Endothelial cell of hepatic sinusoid (primary cell): Measurements from ENCODE around the gene PPT1.
"Not testable (repeated sequence)": the region's sequence is repeated elsewhere in the genome, so short reads cannot be mapped to it uniquely, and the experiment has no call there.

Experiments
- in situ Hi-C: cut with HindIII; loops from 2 replicates; pipeline ENCODE4 v1.10.0; 2017; ENCODE audit warnings: low sequenced_read_pairs

Gene PPT1

DNA sequence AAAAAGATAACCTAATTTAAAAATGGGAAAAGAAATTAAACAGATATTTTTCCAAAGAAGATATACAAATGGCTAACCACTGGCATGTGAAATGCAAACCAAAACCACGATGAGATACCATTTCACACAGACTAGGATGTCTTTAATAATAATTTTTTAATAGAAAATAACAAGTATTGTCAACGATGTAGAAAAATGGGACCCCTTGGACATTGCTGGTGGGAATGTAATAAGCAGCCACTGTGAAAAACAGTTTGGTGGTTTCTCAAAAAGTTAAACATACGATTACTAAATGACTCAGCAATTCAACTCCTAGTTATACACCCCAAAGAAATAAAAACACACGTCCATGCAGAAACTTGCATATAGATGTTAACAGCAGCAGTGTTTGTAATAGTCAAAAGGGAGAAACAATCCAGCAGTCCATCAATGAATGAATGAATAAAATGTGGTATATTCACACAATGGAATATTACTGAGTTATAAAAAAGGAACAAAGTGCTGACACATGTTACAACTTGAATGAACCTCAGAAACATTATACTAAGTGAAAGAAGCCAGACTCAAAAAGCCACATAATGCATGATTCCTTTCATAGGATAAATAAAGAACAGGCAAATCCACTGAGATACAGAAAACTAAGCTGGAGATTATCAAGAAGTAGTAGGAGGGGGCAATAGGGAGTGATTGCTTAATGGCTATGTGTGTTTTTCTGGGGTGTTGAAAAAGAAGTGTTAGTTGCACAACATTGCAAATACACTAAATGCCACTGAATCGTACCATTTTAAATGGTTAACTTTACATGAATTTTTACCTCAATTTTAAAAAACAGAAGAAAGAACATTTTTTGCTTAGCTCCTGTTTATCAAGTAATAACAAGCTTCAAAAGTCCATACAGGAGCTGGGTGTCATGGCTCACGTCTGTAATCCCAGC, 4.1 kb downstream of the PPT1 start:
- in situ Hi-C loops, result no loop called here

DNA sequence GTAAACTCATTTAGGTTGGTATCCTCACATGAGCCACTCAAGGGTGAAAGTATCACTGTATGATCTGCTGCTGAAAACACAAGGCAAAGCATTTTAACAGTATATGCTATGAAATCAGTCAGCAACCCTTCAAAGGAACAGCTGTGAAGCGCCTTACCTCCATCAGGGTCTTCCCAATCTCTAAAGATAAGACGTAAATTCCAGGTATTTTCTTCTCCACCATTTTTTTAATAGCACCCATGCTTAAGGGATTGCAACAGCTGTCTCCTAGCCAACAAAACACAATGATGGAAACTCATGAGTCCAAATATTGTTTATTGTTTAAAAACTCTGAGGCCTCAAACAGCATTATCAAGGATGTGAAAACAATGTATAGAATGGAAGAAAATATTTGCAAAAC, 4.8 kb downstream of the PPT1 start:
- in situ Hi-C loops, result no loop called here

GRCh38 chr1:40090652-40091355, 6.2 kb downstream of the PPT1 start:
- in situ Hi-C loops, result no loop called here

- in situ Hi-C loops, result not testable (repeated sequence)
Measured at GRCh38 chr1:40084750-40085149, 12.3 kb downstream of the PPT1 start.

DNA sequence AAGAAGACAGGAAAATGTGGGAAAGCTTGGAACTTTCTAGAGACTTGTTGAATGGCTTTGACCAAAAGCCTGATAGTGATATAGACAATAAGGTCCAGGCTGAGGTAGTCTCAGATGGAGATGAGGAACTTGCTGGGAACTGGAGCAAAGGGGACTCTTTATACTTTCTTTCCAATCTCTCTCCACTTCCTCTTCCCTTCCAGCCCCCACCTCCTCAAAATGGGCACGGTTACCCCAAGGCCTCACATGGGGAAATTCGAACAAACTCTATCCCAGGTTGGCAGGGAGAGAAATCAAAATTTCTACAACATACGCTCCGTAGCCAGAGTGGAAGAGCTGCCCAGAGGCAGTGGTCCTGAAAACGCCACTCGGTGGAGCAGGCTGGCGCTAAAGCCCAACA, 15.2 kb downstream of the PPT1 start:
- in situ Hi-C loops, result no loop called here

DNA sequence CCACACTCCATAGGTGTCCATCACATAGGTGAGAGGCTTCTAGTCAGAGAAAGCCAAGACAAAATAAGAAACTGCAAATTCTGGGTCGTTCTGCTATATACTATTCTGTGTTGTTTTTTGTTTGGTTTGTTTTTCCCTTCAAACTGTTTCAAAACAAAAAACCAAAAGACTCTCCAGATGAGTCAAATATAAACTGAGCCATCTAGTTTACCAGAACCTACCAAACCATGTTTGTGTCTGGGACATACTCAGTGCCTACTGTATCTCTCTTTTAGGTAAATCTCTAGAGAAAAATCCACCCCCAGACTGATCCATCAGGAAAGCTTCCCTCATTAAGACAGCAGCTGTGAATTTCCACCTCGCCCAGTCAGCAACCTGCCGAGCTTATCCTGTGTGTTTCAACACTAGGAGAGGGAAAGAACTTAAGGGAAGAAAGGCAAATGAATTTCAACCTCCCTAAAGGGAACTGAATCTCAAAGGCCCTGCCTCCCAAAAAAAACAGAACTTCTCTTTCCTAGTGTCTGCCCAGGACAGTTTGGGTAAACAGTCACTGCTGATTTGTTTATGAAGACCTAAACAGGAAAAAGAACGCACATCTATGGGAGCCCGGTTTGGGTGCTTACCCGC, 17.2 kb downstream of the PPT1 start:
- in situ Hi-C loops, result no loop called here

- in situ Hi-C loops, result no loop called here
Measured at GRCh38 chr1:40078512-40079333, 18.3 kb downstream of the PPT1 start.

DNA sequence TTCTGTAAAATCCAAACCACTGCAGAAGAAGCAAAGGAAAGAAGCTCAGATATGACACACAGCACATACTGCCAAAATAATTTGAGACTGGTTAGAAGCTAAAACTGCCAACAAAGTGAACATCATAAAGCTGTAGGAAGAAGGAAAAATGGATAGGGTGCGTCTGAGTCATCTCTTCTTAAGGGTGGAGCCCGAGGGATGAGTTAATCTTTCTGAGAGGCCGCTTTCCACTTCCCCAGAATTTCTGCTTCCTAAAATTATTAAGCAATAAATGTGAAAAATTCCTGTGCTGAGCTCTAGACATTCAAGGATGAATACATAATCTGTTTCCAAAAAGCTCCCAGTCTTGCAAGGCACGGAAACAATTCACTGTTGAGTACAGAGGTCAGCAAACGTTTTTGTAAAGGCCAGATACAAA, 20.1 kb downstream of the PPT1 start:
- in situ Hi-C loops, result no loop called here

DNA sequence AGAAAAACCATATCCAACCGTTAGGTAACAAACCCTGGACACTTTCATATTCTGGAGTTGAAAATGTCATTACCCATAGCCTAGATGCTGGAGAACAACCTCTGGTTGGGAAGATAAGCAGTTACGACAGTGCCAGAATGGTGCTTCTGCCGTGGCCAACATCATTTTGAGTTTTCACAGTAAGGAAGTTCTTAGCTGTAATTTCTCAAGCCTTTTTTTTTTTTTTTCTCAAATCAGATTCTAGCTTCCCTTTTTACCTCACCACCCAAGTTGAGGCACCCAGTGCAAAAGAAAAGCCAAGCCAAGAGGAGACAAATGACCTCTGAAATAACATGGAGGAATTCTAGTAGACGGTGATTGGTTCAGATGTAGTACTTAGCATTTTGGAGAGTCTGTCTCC, 21.8 kb downstream of the PPT1 start:
- in situ Hi-C loops, result no loop called here

DNA sequence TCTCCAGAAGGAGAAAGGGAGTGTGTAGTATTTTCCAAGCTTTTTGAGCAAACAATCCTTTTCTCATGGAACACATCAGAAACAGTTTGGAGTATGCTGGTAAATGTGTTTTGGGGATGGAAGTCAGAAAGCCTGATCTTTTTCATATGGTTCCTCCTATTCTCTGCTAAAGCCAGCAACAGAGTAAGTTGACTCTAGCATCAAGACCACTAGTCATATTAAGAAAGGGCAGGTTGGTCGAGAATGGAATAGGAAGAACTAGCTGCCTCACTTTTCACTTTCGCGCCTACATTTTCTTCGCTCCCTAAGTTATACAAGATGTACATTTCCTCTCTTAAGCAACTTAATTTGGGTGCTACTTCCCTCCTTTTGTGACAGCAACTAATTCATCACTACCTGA, 24.0 kb downstream of the PPT1 start:
- in situ Hi-C loops, result loop anchor here (5.0 kb wide), 1 partner anchor 96 kb away; no protein-coding TSS in a partner anchor

DNA sequence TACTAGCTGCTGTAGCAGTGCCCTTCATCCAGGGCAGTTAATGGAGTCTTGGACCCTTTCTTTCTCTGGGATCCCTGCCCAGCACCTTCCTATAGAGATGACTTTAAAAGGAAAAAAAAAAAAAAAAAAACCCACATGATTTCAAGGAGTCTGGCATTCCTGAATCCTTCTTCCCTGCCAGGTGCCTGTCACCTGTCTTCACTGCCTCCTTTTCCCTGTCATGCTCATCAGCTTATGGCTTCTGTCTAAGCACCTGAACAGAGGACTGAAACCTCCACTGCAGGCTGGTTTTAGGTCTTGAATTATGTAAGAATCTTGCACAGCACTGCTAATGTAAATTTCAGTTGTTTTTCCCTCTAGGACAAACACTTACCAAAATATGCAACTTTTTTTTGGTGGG, 24.9 kb downstream of the PPT1 start:
- in situ Hi-C loops, result loop anchor here (5.0 kb wide), 1 partner anchor 95 kb away; no protein-coding TSS in a partner anchor

- in situ Hi-C loops, result no loop called here
Measured at GRCh38 chr1:40067851-40068250, 29.2 kb downstream of the PPT1 start.

DNA sequence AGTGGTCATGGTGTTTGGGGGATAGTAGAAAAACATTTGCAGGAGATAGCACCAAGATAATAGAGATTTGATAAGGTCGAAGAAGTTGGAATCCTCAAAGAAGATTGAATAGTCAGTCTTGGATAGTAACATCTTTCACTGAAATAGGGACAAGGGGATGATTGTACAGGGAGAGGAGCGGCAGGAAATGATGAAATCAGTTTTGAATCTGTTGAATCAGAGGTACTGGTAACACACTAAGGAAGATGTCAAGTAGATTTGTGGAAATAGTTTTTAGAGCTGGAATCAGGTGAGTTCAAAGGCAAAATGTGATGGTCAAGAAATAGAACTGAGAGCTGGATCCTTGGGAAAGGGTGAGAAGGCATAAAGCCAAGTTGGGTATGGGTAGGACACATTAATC, 30.0 kb downstream of the PPT1 start:
- in situ Hi-C loops, result no loop called here

DNA sequence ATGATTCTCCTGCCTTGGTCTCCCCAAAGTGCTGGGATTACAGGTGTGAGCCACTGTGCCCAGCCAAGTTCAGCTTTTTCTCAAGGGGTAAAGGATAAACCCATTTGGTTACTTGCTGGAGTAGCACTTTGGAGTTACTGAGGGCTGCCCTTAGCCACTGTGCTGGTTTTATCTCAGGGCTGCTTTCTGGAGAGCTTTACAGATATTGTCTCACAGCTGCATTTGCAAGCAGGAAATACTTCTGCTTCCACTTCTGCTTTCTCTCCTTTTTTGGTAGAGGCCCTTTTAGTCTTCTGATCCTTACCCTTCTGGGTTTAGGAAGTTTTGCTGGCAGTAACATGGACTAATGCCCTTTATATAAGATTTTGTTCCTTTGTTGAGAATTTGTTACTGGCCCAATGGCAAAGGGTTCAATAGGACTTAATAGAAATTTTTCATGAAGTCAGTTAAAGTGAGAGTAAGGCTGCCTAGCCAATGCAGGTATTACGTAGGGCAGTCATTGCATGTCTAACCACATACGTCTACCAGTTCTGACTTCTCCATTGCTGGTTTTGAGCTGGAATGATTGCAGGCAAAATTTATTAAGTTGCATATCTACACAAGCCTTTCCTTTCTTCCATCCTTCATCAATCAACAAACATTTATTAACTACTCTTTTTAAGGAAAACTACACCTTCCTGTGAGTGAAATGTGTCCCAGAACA, 32.1 kb downstream of the PPT1 start:
- in situ Hi-C loops, result no loop called here

GRCh38 chr1:40059960-40060750, 36.9 kb downstream of the PPT1 start:
- in situ Hi-C loops, result no loop called here

GRCh38 chr1:40059338-40059959, 37.6 kb downstream of the PPT1 start:
- in situ Hi-C loops, result no loop called here

DNA sequence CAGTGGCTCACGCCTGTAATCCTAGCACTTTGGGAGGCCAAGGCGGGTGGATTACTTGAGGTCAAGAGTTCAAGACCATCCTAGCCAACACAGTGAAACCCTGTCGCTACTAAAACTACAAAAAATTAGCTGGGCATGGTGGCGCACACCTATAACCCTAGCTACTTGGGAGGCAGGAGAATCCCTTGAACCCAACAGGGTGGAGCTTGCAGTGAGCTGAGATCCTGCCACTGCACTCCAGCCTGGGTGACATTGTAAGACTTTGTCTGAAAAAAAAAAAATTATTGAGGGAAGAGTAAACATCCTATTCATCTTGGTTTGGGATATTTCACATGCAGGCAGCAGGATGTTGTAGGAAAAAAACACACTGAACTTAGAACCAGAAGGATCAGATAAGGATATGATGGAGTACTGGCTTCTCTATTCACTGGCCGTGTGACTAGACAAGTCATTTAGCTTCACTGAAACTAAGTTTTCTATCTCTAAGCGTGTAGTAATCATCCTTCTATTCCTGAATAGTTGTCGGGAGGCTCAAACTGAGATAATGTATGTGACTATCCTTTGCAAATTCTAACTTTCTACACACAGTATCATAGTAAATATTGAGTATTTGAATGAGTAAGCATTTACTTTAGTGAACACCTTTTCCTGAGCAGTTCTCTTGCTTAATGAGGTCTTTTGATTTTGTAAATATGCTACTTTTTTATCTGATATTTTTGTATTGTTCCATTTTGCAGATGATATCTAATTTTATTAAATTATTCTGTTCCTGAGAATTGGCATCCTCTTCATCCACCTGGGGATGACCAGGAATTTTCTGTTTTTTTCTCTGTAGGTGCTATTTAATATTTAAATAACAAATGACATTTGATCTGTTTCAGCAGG, 38.4 kb downstream of the PPT1 start:
- in situ Hi-C loops, result no loop called here

DNA sequence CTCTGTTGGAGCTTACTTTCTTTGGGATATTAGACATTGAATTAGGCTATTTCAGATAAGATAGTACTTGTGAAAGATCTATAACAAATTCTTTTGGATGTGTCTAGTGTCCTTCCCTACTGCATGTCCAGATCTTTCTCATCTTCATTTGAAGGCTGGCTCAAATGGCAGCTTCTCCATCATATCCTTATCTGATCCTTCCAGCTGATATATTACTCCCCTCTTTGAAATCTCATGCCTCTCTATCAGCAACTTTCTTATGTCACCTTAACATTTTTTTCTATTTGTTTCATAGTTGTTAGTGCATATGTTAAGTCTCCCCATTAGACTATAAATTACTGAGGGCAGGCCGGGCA, 39.0 kb downstream of the PPT1 start:
- in situ Hi-C loops, result no loop called here
